ENCODE results near the gene RNLS.
A peak's percentile ranks its signal among the peaks of the same experiment; 100 is the strongest.
"Not testable (repeated sequence)": the region's sequence is repeated elsewhere in the genome, so short reads cannot be mapped to it uniquely, and the experiment has no call there.

Gene RNLS

DNA sequence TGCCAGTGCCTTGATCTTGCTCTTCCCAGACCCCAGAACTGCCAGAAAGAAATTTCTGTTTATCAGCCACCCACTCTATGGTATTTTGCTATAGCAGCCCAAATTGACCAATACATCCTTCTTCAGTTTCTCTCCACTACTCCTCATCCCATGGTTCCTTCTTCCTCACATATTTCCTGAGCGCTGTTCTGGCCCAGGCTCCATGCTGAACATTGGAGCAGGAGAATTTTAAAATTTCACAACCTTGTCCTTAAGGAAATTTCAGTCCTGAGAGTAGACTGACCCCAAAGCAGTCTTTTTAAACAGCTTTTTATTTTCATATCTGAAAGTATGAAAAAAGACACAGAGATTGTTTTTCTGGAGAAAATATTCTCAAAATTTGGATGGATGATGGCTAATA, 297.1 kb downstream of the RNLS start:
- no peak for DNase-seq

DNA sequence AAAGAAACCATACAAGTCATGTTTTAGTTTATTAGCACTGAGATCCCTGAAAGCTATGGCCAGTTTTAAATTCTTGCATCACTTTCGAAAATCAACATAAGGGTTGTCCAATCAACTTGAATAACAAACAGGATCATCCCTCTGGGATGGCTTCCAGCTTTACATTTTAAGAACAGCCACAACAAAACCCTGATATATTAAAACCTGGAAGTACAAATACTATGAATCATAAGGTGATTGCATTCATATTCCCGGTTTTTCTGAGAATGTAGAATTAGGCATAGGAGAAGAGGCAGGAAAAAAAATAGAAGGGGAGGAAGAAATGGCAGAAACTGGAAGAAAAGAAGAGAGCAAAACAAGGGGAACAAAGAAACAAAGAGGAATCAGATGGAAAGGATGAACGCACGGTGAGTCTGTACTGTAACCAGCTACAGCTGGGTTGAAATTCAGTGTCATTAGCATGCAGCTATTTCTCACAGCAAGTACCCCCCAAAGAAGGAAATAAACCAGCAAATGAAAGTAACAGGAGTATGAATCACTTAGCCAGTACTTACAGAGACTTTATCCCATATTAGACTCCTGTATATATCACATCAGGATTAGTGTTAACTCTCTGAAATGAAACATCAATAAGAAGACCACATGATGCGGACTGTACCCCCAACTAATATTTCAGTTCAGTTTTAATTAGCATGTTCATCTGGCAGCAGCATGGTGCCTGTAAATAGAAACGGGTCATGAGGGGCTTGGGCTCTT, 301.3 kb downstream of the RNLS start:
- no peak for DNase-seq

- no peak for DNase-seq
Measured at GRCh38 chr10:88280518-88280917, 302.6 kb downstream of the RNLS start.

DNA sequence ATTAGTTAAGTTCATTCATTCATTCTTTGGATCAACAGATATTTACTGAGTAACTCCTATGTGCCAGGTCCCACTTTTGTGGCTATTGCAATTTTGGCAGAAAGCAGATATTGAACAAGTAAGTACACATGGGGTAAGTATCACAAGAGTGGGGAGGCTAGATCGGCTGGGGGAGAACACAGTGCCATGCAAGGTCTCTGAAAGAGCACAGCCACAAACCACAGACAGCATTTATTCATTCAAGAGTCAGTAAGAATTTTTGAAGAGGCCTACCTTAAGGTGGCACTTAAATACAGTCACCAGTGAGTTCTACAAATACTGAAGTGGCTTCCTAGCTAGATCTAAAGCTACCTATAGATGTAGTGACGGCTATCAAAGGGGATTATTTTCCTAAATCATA, 304.2 kb downstream of the RNLS start:
- DNase-seq, result no peak

DNA sequence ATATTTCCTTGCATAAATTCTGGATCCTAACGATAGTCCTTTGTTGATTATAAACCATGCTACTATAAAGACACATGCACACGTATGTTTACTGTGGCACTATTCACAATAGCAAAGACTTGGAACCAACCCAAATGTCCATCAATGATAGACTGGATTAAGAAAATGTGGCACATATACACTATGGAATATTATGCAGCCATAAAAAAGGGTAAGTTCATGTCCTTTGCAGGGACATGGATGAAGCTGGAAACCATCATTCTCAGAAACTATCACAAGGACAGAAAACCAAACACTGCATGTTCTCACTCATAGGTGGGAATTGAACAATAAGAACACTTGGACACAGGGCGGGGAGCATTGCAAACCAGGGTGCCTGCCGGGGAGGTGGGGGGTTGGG, 306.2 kb downstream of the RNLS start:
- DNase-seq, result not testable (repeated sequence)

DNA sequence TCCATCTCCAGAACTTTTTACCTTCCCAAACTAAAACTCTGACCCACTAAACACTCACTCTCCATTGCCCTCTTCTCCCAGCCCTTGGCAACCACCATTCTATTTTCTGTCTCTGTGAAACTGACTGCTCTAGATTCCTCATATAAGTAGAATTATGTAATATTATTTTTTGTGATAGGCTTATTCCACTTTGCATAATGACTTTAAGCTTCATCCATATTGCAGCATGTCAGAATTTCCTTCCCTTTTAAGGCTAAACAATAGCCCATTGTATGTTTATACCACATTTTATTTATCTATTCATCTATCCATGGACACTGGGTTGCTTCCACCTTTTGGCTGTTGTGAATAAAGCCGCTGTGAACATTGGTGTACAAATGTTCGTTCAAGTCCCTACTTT, 308.8 kb downstream of the RNLS start:
- no peak for DNase-seq

DNA sequence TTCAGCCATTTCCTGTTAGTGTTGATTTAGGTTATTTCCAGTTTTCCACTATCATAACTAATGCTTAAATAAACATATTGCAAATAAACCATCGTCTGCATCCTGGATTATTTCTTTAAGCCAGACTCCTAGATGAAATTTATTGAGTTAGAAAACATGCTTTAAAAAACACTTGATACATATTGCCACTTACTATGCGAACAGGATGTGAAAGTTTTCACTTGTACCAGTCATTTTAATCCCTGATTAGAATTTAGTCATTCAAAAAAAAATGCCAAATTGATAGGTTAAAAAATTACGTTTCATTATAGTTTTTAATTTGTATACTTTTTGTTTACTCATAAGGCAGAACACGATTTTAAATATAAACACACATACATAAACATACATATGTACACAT, 309.6 kb downstream of the RNLS start:
- DNase-seq, result no peak

- DNase-seq, result no peak
Measured at GRCh38 chr10:88271761-88272543, 311.2 kb downstream of the RNLS start.

GRCh38 chr10:88270871-88271713, 312.0 kb downstream of the RNLS start:
- peak; percentile 42 for DNase-seq

GRCh38 chr10:88270061-88270808, 312.9 kb downstream of the RNLS start:
- no peak for DNase-seq

DNA sequence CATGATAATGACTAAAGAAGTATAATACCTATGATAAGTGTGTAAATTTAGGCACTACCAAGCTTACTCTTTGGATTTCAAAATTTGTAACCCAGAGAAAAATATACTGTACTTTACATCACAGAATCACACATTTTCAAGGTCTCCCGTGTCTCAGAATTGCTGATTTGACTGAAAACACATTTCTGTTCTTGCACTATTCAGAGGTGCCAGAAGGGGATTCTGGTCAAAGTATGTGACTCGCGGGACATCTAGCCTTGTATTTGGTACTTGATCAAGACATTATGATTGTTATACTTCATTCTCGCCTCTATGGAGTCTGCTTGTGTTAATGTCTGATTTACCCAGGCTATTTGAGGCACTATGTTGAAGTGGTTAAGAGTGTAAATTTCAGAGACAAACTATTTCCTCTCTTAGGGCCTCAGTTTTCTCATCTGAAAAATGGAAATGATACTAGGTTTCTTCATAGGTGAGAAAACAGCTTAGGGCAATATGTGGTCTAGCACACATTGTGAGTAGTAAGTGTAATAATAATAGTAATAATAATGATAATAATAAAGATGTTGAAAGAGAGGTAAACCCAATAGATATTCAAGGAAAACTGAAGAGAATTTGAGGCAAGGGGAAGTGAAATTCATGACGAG, 320.4 kb downstream of the RNLS start:
- no peak for DNase-seq

DNA sequence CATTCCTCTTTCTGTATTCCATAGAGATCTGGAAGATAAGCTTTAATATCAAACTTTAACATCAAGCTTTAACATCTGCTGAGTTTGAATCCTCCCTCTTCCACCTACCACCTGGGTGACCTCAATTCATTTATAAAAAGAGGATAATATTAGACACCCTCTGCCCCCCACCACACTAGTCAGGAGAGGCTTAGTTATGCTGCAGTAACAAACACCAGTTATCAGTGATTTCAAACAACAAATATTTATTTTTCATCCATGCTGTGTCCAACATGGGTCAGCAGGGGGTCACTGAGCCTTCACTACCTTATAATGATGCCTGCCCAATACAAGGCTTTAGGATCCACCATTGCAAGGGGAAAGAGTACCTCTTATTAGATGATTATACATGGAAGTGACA, 322.0 kb downstream of the RNLS start:
- DNase-seq, result no peak

DNA sequence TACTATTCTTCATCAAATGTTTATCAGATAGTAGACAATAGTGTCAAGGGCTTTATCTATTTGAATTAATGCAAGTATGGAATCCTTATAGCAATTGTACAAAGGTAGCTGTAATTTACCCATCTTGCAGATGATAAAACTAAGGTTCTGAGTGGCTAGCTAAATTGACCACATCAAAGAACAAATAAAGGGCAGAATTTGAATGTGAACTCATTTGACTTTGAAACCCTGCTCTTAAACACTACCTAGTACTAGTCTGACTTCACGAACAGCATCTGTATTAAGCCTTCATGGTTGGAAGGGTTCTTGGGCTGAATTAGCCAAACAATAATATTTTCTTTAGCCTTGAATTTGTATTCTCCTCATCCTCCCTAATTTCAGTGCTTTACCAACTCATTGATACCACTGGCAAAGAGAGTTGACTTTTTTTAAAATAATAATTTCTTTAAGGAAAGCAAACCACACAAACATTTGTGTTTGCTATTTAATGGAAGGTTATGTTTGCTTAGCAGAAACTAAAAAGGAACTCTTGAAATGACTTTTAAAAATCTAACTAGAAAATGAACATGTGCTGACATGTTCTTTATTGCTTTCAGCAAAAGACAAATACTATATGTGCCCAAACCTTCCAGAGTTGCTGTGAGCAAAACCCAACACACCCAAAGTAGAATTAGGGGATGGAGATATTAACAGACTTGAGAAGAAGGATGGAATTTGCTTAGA, 322.6 kb downstream of the RNLS start:
- no peak for DNase-seq

DNA sequence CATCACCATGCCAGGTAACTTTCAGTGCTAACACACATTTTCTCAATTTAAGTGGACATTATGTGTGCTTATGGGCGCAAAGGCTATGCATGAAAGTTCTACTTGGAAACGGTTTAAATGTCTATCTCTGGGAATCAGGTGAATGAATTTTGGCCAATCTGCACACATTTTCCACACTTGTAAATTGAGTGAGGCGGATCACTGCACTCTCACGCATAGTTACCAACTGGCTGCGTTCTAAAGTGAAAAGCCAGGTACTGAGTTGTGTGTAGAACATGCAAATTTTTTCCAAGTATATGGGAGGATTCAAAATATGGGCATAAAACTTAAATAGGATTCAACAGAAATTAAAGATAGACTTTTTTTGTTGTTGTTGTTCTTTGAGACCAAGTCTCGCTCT, 323.7 kb downstream of the RNLS start:
- no peak for DNase-seq

DNA sequence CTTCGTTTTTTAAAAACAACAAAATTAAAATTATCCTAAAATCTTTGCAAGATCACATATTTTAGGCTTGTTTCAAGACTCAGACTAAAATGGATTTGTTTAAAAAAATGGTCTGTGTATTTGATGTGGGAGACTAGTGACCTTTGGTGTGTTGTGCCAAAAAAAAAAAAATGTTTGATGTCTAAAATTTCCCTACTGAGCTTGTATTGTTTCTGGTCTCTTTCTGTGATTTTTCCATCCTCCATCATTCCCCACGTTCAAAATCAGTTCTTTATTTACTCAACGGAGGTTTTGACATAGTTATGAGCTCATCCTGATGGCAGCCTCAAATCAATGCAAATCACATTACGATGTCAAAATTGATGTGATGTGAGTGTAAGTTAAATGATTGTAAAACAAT, 326.2 kb downstream of the RNLS start:
- DNase-seq, result no peak

- peak; percentile 73 for DNase-seq
Measured at GRCh38 chr10:88256013-88256680, 327.0 kb downstream of the RNLS start.

DNA sequence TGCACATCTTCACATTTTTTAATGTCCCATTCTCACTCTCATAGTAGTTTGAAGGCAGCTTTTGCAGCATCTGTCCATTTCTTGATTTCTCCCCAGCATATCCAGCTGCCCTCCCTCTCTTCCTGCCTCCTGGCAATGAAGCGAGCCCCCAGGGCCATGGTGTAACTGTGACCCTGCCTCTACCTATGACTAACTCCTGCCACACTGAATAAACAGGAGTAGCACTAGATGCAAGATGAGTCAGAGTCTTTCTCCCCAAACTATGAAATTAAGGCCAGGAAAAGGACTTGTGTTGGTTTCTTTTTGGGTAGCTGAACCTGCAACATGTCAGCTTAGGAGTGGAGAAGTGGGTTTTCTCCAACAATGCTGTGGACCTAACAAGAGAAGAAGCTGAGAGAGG, 329.0 kb downstream of the RNLS start:
- DNase-seq, result no peak

DNA sequence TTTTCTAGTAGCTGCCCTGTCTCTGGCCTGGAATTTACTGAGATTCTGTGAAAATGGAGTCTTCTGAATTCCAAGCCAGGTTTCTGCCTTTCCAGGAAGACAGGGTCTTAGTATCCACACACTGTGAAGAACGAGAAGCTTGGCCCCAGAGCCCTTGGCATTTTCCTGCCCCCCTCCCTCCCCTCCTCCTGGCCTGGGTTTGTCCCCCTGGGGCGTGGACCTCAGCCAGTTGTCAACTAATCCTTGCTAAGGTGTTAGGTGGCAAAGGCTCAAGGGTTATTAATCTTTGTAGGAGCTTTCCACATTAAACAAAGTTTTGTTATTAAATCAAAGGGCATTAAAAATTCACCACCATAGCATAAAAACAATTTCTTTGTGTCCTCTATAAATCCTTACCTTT, 329.5 kb downstream of the RNLS start:
- no peak for DNase-seq

DNA sequence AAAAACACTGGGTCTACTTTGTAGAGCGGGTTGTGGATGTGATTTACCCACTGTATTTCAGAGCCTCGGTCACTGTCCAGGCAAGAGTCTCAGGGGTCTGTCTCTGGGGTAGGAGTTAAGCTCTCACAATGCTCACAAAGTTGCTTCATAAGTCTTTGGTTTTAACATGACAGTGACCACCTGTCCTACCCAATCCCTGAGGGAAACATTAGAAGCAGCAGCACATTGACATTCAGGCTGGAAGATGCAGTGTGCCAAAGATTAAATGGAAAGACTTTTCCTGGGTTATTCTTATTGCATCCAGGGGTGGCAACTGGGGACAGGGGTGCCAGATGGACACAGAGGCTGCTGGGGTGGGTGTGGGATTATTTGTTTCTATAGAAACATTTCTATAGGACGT, 330.0 kb downstream of the RNLS start:
- no peak for DNase-seq

DNA sequence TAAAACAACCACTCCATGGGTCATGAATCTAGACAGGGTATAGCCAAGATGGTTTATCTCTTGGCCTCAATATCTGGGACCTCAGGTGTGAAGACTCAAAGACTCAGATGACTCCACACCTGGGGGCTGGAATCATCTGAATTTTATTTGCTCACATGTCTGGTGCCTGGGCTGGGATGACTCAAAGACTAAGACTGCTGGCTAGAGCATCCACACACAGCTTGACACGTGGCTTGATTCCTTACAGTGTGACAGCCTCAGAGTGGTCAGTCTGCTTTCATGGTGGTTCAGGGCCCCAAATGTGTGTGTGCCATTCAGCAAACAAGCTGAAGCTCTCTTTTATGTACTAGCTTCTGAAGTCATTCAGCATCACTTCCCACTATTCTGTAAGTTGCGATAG, 333.7 kb downstream of the RNLS start:
- no peak for DNase-seq

DNA sequence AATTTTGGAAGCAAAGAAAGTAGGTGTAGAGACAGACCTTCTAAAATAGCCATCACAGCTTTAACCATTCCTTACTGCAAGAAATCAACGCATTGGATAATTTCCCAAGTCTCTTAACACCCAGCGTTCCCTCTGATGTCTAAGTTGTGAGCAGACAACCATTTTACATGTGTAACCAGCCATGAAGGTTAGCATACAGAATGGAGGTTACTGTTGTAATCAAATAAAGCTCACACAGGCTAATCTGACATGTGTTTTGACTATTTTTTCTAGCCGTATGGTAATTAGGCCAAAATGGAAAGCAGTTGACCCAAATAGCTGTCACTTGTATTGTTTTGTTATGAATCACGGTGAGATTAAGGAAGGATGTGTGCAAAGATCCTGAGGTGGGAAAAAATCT, 336.4 kb downstream of the RNLS start:
- no peak for DNase-seq

Measured in left hindlimb (tissue), 1 donor.